Activated gamma-delta T cell (primary cell): ENCODE measurements around the gene OXTR.
"Not testable (repeated sequence)": the region's sequence is repeated elsewhere in the genome, so short reads cannot be mapped to it uniquely, and the experiment has no call there.

Source experiments
- DNase-seq: peaks from one replicate; lab custom pipeline; 2025; lab: John Stamatoyannopoulos, UW

Gene OXTR

DNA sequence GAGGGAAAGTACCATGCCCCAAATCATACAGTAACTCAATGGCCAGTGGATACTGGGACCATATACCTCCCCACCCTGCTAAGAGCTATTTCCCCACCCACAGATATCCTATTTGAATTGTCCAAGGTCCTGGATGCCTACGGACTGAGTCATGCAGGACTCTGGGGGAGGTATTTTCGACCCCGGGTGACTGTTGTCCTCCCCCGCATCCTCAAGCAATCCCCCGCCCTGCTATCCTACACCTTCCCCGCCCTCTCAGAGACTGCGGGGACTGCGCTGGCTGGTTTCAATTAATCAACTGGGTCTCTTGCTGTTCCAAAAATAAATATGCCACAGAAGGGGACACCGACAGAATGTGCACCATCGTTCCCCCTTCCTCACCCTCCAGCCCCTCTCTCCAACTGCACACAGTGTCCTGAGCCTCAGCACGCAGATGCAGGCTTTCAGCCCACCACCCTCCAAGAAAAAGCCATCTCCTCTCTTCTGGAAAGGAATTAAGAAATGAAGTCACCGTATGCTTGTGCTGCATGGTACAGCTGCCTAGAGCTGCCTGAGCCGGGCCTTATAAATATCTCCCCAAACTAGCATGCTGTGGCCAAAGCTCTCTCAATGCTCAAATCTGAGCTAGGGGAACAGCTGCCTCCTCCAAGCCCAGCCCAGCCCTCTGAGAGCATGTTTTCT is 27.7 kb downstream of the OXTR start:
- no peak for DNase-seq

GRCh38 chr3:8739757-8740504 is 29.5 kb downstream of the OXTR start:
- DNase-seq = no peak

DNA sequence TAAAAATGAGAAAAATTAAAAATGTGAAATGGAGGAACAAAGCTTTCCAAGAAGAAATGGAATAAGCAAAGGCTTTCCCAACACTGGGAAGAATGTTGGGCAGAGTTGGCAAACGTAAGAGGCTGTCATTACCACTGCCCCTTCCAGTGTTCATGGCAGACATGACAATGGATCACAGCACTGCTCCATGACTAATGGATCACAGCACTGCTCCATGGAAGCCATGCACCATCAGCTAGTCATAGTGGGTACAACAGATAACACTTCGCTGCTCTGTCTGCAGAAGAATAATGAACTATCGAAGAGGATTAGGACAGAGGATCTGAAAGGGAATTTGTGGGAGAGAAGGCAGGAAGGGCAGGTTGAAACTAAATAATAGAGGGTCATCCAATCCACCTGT is 30.8 kb downstream of the OXTR start:
- DNase-seq = no peak

- DNase-seq = no peak
Observed at GRCh38 chr3:8737823-8738222, 31.6 kb downstream of the OXTR start.

- DNase-seq = no peak
Observed at GRCh38 chr3:8737301-8737700, 32.1 kb downstream of the OXTR start.

DNA sequence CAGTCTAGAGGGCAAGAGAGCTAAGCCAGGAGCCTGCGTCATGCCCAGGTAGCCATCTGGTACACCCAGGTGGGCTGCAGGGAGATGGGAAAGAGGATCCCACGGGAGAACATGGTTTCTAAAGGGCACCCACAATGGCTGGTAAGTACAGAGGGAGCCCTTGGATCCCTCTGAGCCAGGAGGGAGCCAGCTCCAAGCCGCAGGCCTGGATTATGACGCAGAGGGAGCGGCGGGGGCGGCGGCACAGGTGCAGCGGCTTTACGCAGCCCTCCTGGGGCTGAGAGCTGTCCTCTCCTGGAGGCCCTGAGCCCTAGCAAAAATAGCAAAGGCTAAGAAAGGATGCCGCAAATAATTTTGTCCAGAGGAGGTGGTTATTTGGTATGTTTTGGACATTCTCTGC is 33.0 kb downstream of the OXTR start:
- no peak for DNase-seq

DNA sequence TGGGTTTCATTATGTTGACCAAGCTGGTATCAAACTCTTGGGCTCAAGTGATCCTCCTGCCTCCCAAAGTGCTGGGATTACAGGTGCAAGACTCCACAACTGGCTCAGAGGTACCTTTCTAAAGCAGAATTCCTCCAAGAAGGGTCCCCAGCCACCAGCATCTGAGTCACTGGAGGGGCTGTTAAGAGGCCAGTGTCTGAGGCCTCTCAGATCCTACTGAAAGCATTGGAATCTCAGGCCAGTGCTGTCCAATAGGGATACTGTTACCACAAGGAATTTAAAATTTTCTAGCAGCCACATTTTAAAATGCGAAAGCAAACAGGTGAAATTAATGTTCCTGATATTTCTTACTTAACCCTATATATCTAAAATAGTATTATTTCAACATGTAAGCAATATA is 34.5 kb downstream of the OXTR start:
- no peak for DNase-seq

DNA sequence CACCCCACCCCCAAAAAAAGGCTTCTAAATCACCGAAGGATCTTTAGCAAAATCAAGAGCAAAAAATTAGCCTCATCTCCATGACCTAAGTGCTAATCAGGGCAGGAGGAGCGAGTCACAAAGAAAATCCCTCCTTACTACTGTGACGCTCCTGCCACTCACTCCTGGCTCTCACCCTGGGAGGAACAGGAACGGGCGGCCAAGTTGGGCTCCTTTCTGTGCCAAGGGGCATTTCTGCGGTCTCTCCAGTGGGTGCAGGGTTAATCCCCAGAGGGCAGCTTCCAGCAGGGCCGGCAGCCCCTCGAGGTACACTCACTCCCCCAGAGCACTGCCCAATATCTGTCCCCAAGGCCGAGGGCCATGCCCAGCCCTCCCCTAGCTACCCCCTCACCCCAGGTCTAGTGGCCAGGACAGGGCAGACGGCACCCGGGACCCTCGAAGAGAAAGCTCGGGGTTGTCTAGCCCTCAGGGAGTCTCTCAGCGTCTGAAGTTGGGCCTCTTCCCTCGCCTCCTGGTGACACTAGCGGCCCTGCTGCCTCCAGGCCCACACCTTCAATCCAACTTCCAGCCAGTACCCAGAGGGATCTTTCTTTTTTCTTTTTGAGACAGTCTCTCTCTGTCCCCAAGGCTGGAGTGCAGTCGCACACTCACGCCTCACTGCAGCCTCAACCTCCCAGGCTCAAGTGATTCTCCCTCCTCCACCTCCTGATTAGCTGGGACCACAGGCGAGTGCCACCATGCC is 35.1 kb downstream of the OXTR start:
- DNase-seq = no peak

GRCh38 chr3:8733332-8734094 is 35.9 kb downstream of the OXTR start, which contains the start of gene CAV3:
TSS of gene CAV3 (plus strand) at chr3:8733802. CDS start at chr3:8733877, 75 bp downstream.
- DNase-seq = no peak

DNA sequence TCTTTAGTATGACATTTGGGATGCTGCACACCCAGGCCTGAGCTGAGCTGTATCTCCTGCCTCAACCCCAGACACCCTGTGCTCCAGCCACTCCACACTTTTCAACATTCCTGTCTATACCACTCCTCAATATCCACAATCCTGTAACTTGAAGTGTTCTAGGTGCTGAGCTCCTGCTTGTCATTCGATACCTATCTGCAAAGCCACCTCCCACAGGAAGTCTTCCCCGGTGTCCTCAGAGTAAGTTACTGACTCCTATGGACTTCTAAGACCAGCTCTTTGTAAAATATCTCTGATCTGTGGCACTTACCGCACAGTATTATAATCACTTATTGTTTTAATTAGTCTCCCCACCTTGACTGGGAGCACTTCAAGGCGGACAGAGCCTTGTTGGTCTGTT is 37.0 kb downstream of the OXTR start:
- DNase-seq = no peak

DNA sequence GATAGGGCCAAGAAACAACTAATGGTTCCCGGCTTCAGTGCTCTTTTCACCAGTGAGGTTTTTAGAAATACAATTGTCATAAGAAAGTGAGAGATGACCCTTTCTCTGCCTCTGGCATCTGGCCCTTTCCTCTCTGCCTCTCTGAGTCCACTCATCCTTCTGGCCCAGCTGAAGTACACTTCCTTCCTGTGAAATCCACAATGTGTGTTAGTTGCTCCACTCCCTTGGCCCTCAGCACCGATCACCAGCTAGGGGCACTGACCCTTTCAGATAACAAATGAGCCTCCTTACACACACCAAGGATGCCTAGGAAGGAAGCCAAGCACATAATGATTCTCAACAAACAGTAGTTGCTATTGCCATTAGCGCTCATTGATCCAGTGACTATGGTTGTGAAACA is 38.8 kb downstream of the OXTR start:
- DNase-seq = no peak

GRCh38 chr3:8729479-8729878 is 39.9 kb downstream of the OXTR start:
- DNase-seq = no peak

DNA sequence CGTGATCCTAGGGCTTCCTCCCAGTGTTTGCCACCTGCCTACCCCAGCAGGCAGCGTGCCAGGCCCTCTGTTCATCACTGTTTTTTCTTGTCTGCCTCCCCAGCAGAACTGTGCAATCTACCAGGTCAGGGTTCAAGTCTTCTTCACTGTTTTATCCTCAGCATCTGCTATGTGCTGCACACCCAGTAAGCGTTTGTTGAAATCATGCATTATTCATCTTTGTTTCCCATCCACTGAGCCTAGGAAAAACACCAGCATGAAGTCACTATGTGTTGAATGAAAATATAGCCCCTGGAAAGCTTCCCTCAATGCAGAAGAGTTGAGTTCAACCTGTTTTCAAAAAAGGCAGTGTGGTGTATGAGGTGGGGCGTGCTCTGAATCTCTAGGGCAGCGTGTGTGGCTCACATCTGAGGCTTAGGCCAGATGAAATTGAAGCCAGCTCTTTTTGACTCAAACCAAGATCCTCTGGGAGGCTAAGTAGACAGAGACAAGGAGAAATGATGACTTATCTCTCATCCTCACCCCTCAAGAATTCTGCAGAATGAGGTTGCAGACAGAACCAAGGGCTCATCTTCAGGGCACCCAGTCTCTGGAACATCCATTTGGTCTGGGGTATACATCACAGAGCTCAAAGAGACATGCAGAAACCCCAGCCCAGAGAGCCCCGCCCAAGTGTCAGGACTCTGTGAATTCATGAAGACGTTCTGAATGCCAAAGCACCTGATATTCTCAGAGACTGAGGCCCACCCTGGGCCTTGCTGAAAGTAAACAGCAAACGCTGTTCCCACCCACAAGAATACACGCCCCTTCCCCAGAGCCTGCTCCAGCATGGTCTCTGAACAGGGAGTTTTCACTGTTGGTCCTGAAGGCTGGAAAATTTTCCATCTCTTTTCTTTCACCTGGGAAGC is 41.6 kb downstream of the OXTR start:
- DNase-seq = no peak

GRCh38 chr3:8724108-8724752 is 45.2 kb downstream of the OXTR start:
- DNase-seq = no peak

GRCh38 chr3:8723612-8724011 is 45.8 kb downstream of the OXTR start:
- no peak for DNase-seq

DNA sequence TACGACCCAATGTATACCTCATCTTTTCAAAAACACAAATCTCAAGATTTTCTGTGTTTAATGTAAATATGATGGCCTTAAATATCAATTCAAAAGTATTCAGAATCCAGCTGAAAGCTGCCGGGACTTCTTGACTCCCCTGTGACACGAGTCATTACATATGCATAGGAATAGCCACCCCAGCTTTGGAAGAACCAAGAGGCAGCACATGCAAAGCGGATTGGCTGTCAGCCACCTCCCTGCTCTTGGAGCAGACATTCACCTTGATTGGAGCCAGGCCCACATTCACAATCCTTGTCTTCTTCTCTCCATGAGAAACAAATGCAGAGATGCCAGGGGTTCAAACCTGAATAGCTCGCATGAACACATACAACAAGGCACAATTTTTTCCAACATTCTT is 46.6 kb downstream of the OXTR start:
- no peak for DNase-seq

DNA sequence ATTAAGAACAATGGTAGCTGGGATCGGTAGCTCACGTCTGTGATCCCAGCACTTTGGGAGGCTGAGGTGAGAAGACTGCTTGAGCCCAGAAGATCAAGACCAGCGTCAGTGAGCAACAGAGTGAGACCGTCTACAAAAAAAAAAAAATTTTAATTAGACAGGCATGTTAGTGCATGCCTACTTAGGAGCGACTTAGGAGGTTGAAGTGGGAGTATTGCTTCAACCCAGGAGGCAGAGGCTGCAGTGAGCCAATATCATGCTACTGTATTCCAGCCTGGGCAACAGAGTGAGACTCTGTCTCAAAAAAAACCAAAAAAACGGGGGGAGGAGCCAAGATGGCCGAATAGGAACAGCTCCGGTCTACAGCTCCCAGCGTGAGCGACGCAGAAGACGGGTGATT is 53.7 kb downstream of the OXTR start:
- not testable (repeated sequence) for DNase-seq

GRCh38 chr3:8713901-8714759 is 55.3 kb downstream of the OXTR start:
- no peak for DNase-seq

DNA sequence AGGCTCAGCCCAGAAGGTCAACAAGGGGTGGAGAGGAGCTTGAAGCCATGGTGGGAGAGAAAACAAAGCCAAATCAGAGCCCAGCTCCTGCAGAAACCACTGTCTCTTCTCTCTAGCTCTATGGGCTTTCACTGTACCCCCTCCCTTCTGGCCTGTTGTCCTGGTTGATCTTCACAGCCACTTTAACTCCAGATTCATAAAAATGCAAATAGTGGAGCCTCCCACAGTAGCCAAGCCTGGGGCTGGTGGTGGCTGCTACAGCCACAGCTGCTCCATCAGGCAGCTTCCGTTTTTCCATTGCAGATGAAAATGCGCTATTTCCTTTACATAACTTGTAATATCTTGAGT is 56.5 kb downstream of the OXTR start:
- no peak for DNase-seq
